K562 (cell line): ENCODE data around the gene ARHGEF16. TPM values are rescaled to one million over a fixed set of nuclear protein-coding genes. Genes with fewer than 3 reads are reported as not detected.

Source experiments
- ATAC-seq: fragments of 200-7000 bp; cut with Tn5 transposase; 3 replicates; pipeline ENCODE4 v1.9.1; 2020; ENCODE audit warnings: moderate library complexity
- BruUV-seq: library from RNA; stranded (reverse); fragments of 400-500 nt; replicated peaks from 2 replicates; lab custom pipeline; 2021; lab: Mats Ljungman, UMichigan
- CTCF ChIA-PET: fragments of 300-600 bp; formaldehyde crosslinking; extraction: SDS; loops from one replicate; lab custom pipeline; 2021; ENCODE audit warnings: low intra/inter-chr PET ratio; lab: Yijun Ruan, JAX
- POLR2A ChIA-PET: fragments of 300-600, 350-650 bp; sonication (Branson Sonifier 250); formaldehyde crosslinking; extraction: SDS; loops from one replicate; lab custom pipeline; 2021; ENCODE audit warnings: antibody characterized with exemption, inconsistent platforms; lab: Yijun Ruan, JAX
- DNase-seq, 4 experiments: peaks; one replicate each; pipeline versions ENCODE4 v3.0.0 to v3.0.0-alpha.2; 2011 to 2018; ENCODE audit warnings: low spot score in 3 of 4, mixed read lengths in 3 of 4; ENCODE audit errors: extremely low read depth in 1 of 4
- FAIRE-seq: peaks from 2 replicates; lab custom pipeline; 2011; peaks lifted over from hg19 to GRCh38; lab: Jason Lieb, UNC
- H2AFZ ChIP-seq: 2 replicates; pipeline ENCODE4 v1.6.0; 2011; ENCODE audit warnings: low read depth, low read length, control low read depth, inconsistent platforms
- H3K27ac ChIP-seq: fragments of 200-600 bp; 3 replicates; pipeline ENCODE4 v1.8.0; 2011; ENCODE audit warnings: low read depth, mild to moderate bottlenecking, control low read depth, inconsistent platforms, low read length, moderate library complexity, mixed read lengths; ENCODE audit errors: extremely low read depth
- H3K27me3 ChIP-seq, 2 experiments: fragments of 300-600 bp in 1 of 2; 2 replicates in 1 of 2; 3 replicates in 1 of 2; pipeline versions ENCODE4 v1.6.0 to v1.8.0; 2011; ENCODE audit warnings: inconsistent platforms in 2 of 2, low read length in 2 of 2, mild to moderate bottlenecking in 1 of 2, mixed read lengths in 1 of 2, moderate library complexity in 1 of 2; ENCODE audit not compliant: control insufficient read depth in 2 of 2, insufficient read depth in 2 of 2
- H3K36me3 ChIP-seq: fragments of 300-600 bp; 3 replicates; pipeline ENCODE4 v1.8.0; 2011; ENCODE audit warnings: mild to moderate bottlenecking, low read length, inconsistent platforms; ENCODE audit not compliant: control insufficient read depth, insufficient read depth
- H3K4me1 ChIP-seq, 2 experiments: fragments of 200-600 bp in 1 of 2; replicated peaks in 1 of 2; 2 replicates in 1 of 2; 3 replicates in 1 of 2; pipeline versions ENCODE4 v1.5.1 to v1.8.0; 2011; ENCODE audit warnings: inconsistent platforms in 2 of 2, low read length in 2 of 2, mild to moderate bottlenecking in 1 of 2, mixed read lengths in 1 of 2, moderate library complexity in 1 of 2; ENCODE audit not compliant: control insufficient read depth in 2 of 2, insufficient read depth in 2 of 2
- H3K4me2 ChIP-seq: 2 replicates; pipeline ENCODE4 v1.6.1; 2011; ENCODE audit warnings: low read length, control low read depth, inconsistent platforms, mixed read lengths; ENCODE audit not compliant: insufficient read depth
- H3K4me3 ChIP-seq: fragments of 200-600 bp; sonication (generic), shearing (Covaris generic); 2 replicates; pipeline ENCODE4 v1.5.1; 2016; ENCODE audit warnings: control low read depth, inconsistent platforms
- H3K79me2 ChIP-seq: fragments of 200-600 bp; 3 replicates; pipeline ENCODE4 v1.8.0; 2011; ENCODE audit warnings: low read length, inconsistent platforms; ENCODE audit not compliant: control insufficient read depth, insufficient read depth
- H3K9ac ChIP-seq, 2 experiments: 2 replicates each; pipeline versions ENCODE4 v1.6.0 to v1.6.1; 2011; ENCODE audit warnings: low read depth in 2 of 2, low read length in 2 of 2, control low read depth in 1 of 2, inconsistent platforms in 1 of 2, mild to moderate bottlenecking in 1 of 2, mixed read lengths in 1 of 2; ENCODE audit not compliant: insufficient read depth in 1 of 2
- H3K9me1 ChIP-seq: one replicate; pipeline ENCODE4 v1.6.0; 2011; ENCODE audit warnings: inconsistent platforms, mild to moderate bottlenecking, low read length, moderate library complexity; ENCODE audit not compliant: control insufficient read depth, insufficient read depth
- H3K9me3 ChIP-seq: replicated peaks from 2 replicates; pipeline ENCODE4 v1.5.1; 2011; ENCODE audit warnings: low read depth, low read length, inconsistent platforms; ENCODE audit not compliant: control insufficient read depth, insufficient read depth
- H4K20me1 ChIP-seq: replicated peaks from 2 replicates; pipeline ENCODE4 v1.6.1; 2011; ENCODE audit warnings: low read length, inconsistent platforms, mixed read lengths; ENCODE audit not compliant: control insufficient read depth, insufficient read depth
- CCAR2 ChIP-seq: fragments of 200-400 bp; formaldehyde crosslinking; IDR thresholded peaks from 2 replicates; pipeline ENCODE4 v1.6.1; 2017; ENCODE audit warnings: mild to moderate bottlenecking, low read depth, low read length
- GTF2B ChIP-seq: IDR thresholded peaks from 2 replicates; pipeline ENCODE4 v1.6.1; 2011; ENCODE audit not compliant: insufficient read length; ENCODE audit errors: extremely low read depth
- KDM1A ChIP-seq, 2 experiments: fragments of 450-650 bp; IDR thresholded peaks; 2 replicates each; pipeline ENCODE4 v1.6.1; 2016; ENCODE audit warnings: mild to moderate bottlenecking in 2 of 2
- L3MBTL2 ChIP-seq: fragments of 450-650 bp; IDR thresholded peaks from 2 replicates; pipeline ENCODE4 v1.6.1; 2016; ENCODE audit warnings: mild to moderate bottlenecking, moderate library complexity
- MEIS2 ChIP-seq: fragments of 450-650 bp; IDR thresholded peaks from 2 replicates; pipeline ENCODE4 v1.6.1; 2014; ENCODE audit warnings: mild to moderate bottlenecking; ENCODE audit not compliant: partially characterized antibody
- ZNF717 ChIP-seq: fragments of 250-450 bp; sonication (Bioruptor Pico); IDR thresholded peaks from 2 replicates; pipeline ENCODE4 v1.5.0; 2021
- WGBS: fragments of 100-300 bp; shearing (Covaris generic); methylation state at CpG from one replicate; pipeline ENCODE4 v1.1.6; 2016; ENCODE audit warnings: low coverage, mixed read lengths; ENCODE audit not compliant: insufficient coverage; ENCODE audit errors: missing lambda C conversion rate; 5-methylcytosine and 5-hydroxymethylcytosine counted together
- in situ Hi-C: fragments of 300-500 bp; cut with MboI; formaldehyde crosslinking; loops from 4 replicates; pipeline ENCODE4 v1.15.0; 2018; ENCODE audit warnings: inconsistent platforms, mixed read lengths
- intact Hi-C: fragments of 100-400 bp; cut with micrococcal nuclease; formaldehyde crosslinking; loops from 2 replicates; pipeline ENCODE4 v1.14.2; 2022
- polyA plus RNA-seq, 8 experiments: library from polyadenylated mRNA; depleted of rRNA in 4 of 8; stranded (reverse) in 5 of 8; unstranded in 3 of 8; fragments of >200 nt; fragmentation: Nextera tagmentation in 2 of 8; fragmentation: Illumina TruSeq in 1 of 8; extraction: Ambion mirVana in 2 of 8; extraction: Trizol in 1 of 8; gene quantifications; 2 replicates each; pipeline versions ENCODE4 v1.2.1 to v1.2.3, GENCODE V29; 2011 to 2014; ENCODE audit warnings: inconsistent platforms in 1 of 8, missing spikeins in 1 of 8
- total RNA-seq, 7 experiments: library from RNA; depleted of rRNA in 6 of 7; stranded (reverse); fragments of >200 nt in 6 of 7; fragmentation: Illumina TruSeq in 2 of 7; extraction: Trizol in 2 of 7; gene quantifications; 2 replicates each; pipeline versions ENCODE4 v1.2.1 to v1.2.3, GENCODE V29; 2011 to 2021; ENCODE audit warnings: low replicate concordance in 1 of 7
- TF ChIP-seq, protein P1 (sequence below), 2 experiments: IDR thresholded peaks; 2 replicates each; pipeline ENCODE4 v1.6.1; 2012; ENCODE audit warnings: improper control_type of control experiment in 2 of 2, low read depth in 2 of 2, low read length in 2 of 2, borderline replicate concordance in 1 of 2
- TF ChIP-seq, protein P2 (sequence below): fragments of 450-650 bp; IDR thresholded peaks from 2 replicates; pipeline ENCODE4 v1.6.1; 2016; ENCODE audit warnings: mild to moderate bottlenecking, moderate library complexity

Gene ARHGEF16
- total and polyA plus RNA-seq, 9 of the 15 experiments (the other 6 are each of a cell fraction or from before 2014, with no cell fraction given), result 0.15 to 1.2 (median 0.49) TPM; not detected in 2

DNA sequence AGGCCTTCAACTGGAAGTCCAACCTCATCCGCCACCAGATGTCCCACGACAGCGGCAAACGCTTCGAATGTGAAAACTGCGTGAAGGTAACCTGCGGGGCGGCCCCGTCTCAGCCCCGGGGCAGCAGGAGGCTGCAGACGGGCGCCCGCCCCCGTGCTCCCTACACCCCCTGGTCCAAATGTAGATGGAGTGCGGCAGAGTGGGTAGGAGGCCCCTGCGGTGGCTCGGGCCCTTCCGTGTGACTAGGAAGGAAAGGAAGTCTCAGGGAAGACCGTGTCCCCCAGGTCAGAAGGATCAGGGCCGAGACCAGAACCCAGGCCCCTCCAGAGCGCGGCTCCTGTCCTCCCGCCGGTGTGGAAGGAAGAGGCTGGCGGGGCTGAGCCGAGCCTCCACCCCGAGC, 49.7 kb upstream of the ARHGEF16 start:
- no peak overlapping the region for H3K4me2 ChIP-seq
- no peaks in the 10 kb centered on the region for H3K79me2 ChIP-seq
- H2AFZ ChIP-seq, result no peak overlapping the region
- H3K36me3 ChIP-seq, result no peaks in the 10 kb centered on the region
- POLR2A ChIA-PET, result no interaction called here
- no peaks in the 10 kb centered on the region for H3K9me1 ChIP-seq
- in situ Hi-C loops (no loop called here), intact Hi-C loops (no loop called here)
- no peak for DNase-seq
- FAIRE-seq, result no peak
- no peak overlapping the region; a peak in 1 of 4 replicates for H3K9ac ChIP-seq
- no peak overlapping the region for H3K27ac ChIP-seq
- H3K9me3 ChIP-seq, result no peaks in the 10 kb centered on the region
- peak; percentile 25 for ATAC-seq
- no TSS peak for BruUV-seq
- H3K4me3 ChIP-seq, result no peak overlapping the region
- peaks cover 0 to 19% of the 10 kb centered on the region in 2 experiments; a peak in 2 of 5 replicates for H3K4me1 ChIP-seq
- under 1% methylated on average over 23 of the region's 27 CpGs for WGBS
- H3K27me3 ChIP-seq, result peaks cover 21 to 58% of the 10 kb centered on the region in 2 experiments; a peak in 4 of 5 replicates
- CTCF ChIA-PET, result no interaction called here
- peaks cover 5% of the 10 kb centered on the region for H4K20me1 ChIP-seq
- TF ChIP-seq CCAR2 (no peak), ZNF717 (CRISPR knock-in tag) (no peak), KDM1A (IDR thresholded peaks at IDR 0.05) (no peak), GTF2B (no peak), MEIS2 (no peak), L3MBTL2 (no peak)
- TF ChIP-seq, protein P1, sequence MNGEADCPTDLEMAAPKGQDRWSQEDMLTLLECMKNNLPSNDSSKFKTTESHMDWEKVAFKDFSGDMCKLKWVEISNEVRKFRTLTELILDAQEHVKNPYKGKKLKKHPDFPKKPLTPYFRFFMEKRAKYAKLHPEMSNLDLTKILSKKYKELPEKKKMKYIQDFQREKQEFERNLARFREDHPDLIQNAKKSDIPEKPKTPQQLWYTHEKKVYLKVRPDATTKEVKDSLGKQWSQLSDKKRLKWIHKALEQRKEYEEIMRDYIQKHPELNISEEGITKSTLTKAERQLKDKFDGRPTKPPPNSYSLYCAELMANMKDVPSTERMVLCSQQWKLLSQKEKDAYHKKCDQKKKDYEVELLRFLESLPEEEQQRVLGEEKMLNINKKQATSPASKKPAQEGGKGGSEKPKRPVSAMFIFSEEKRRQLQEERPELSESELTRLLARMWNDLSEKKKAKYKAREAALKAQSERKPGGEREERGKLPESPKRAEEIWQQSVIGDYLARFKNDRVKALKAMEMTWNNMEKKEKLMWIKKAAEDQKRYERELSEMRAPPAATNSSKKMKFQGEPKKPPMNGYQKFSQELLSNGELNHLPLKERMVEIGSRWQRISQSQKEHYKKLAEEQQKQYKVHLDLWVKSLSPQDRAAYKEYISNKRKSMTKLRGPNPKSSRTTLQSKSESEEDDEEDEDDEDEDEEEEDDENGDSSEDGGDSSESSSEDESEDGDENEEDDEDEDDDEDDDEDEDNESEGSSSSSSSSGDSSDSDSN (IDR thresholded peaks at IDR 0.05; ENCODE audit: borderline replicate concordance in 1 of 2, low read depth in 2 of 2, low read length in 2 of 2), result peak; percentile 27 to 54; a peak in 1 of 4 replicates
- TF ChIP-seq, protein P2, sequence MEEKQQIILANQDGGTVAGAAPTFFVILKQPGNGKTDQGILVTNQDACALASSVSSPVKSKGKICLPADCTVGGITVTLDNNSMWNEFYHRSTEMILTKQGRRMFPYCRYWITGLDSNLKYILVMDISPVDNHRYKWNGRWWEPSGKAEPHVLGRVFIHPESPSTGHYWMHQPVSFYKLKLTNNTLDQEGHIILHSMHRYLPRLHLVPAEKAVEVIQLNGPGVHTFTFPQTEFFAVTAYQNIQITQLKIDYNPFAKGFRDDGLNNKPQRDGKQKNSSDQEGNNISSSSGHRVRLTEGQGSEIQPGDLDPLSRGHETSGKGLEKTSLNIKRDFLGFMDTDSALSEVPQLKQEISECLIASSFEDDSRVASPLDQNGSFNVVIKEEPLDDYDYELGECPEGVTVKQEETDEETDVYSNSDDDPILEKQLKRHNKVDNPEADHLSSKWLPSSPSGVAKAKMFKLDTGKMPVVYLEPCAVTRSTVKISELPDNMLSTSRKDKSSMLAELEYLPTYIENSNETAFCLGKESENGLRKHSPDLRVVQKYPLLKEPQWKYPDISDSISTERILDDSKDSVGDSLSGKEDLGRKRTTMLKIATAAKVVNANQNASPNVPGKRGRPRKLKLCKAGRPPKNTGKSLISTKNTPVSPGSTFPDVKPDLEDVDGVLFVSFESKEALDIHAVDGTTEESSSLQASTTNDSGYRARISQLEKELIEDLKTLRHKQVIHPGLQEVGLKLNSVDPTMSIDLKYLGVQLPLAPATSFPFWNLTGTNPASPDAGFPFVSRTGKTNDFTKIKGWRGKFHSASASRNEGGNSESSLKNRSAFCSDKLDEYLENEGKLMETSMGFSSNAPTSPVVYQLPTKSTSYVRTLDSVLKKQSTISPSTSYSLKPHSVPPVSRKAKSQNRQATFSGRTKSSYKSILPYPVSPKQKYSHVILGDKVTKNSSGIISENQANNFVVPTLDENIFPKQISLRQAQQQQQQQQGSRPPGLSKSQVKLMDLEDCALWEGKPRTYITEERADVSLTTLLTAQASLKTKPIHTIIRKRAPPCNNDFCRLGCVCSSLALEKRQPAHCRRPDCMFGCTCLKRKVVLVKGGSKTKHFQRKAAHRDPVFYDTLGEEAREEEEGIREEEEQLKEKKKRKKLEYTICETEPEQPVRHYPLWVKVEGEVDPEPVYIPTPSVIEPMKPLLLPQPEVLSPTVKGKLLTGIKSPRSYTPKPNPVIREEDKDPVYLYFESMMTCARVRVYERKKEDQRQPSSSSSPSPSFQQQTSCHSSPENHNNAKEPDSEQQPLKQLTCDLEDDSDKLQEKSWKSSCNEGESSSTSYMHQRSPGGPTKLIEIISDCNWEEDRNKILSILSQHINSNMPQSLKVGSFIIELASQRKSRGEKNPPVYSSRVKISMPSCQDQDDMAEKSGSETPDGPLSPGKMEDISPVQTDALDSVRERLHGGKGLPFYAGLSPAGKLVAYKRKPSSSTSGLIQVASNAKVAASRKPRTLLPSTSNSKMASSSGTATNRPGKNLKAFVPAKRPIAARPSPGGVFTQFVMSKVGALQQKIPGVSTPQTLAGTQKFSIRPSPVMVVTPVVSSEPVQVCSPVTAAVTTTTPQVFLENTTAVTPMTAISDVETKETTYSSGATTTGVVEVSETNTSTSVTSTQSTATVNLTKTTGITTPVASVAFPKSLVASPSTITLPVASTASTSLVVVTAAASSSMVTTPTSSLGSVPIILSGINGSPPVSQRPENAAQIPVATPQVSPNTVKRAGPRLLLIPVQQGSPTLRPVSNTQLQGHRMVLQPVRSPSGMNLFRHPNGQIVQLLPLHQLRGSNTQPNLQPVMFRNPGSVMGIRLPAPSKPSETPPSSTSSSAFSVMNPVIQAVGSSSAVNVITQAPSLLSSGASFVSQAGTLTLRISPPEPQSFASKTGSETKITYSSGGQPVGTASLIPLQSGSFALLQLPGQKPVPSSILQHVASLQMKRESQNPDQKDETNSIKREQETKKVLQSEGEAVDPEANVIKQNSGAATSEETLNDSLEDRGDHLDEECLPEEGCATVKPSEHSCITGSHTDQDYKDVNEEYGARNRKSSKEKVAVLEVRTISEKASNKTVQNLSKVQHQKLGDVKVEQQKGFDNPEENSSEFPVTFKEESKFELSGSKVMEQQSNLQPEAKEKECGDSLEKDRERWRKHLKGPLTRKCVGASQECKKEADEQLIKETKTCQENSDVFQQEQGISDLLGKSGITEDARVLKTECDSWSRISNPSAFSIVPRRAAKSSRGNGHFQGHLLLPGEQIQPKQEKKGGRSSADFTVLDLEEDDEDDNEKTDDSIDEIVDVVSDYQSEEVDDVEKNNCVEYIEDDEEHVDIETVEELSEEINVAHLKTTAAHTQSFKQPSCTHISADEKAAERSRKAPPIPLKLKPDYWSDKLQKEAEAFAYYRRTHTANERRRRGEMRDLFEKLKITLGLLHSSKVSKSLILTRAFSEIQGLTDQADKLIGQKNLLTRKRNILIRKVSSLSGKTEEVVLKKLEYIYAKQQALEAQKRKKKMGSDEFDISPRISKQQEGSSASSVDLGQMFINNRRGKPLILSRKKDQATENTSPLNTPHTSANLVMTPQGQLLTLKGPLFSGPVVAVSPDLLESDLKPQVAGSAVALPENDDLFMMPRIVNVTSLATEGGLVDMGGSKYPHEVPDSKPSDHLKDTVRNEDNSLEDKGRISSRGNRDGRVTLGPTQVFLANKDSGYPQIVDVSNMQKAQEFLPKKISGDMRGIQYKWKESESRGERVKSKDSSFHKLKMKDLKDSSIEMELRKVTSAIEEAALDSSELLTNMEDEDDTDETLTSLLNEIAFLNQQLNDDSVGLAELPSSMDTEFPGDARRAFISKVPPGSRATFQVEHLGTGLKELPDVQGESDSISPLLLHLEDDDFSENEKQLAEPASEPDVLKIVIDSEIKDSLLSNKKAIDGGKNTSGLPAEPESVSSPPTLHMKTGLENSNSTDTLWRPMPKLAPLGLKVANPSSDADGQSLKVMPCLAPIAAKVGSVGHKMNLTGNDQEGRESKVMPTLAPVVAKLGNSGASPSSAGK, result no peak
